H9 (cell line): Measurements from ENCODE around the gene PHLDA1. TPM values are rescaled to one million over a fixed set of nuclear protein-coding genes. Genes with fewer than 3 reads are reported as not detected.
"Not testable (repeated sequence)": the region's sequence is repeated elsewhere in the genome, so short reads cannot be mapped to it uniquely, and the experiment has no call there.

ENCODE experiments used
- DNase-seq: peaks from one replicate; pipeline ENCODE4 v3.0.0-alpha.2; 2017
- H2AFZ ChIP-seq: one replicate; pipeline ENCODE4 v1.6.1; 2013; ENCODE audit warnings: mild to moderate bottlenecking, low read length, control low read depth, moderate library complexity
- H2AK5ac ChIP-seq: 2 replicates; pipeline ENCODE4 v1.6.1; 2013; ENCODE audit warnings: low read length, control low read depth, mixed read lengths; ENCODE audit not compliant: insufficient read length
- H2BK120ac ChIP-seq: one replicate; pipeline ENCODE4 v1.6.1; 2013; ENCODE audit warnings: low read depth, mild to moderate bottlenecking, low read length, control low read depth, inconsistent platforms; ENCODE audit not compliant: poor library complexity, severe bottlenecking
- H2BK12ac ChIP-seq: 2 replicates; pipeline ENCODE4 v1.6.1; 2013; ENCODE audit warnings: low read length, control low read depth, mixed read lengths, low read depth; ENCODE audit not compliant: insufficient read length
- H2BK15ac ChIP-seq: 2 replicates; pipeline ENCODE4 v1.6.1; 2013; ENCODE audit warnings: low read depth, low read length, control low read depth
- H2BK20ac ChIP-seq: one replicate; pipeline ENCODE4 v1.6.1; 2013; ENCODE audit warnings: low read depth, mild to moderate bottlenecking, low read length, control low read depth, inconsistent platforms; ENCODE audit not compliant: poor library complexity, severe bottlenecking
- H2BK5ac ChIP-seq: 2 replicates; pipeline ENCODE4 v1.6.1; 2013; ENCODE audit warnings: low read length, control low read depth, mixed read lengths; ENCODE audit not compliant: insufficient read length
- H3K14ac ChIP-seq: 2 replicates; pipeline ENCODE4 v1.6.1; 2013; ENCODE audit warnings: low read length, control low read depth; ENCODE audit not compliant: insufficient read depth
- H3K18ac ChIP-seq: 2 replicates; pipeline ENCODE4 v1.6.1; 2013; ENCODE audit warnings: low read depth, mild to moderate bottlenecking, mixed read lengths, low read length, control low read depth; ENCODE audit not compliant: insufficient read length
- H3K23ac ChIP-seq: 2 replicates; pipeline ENCODE4 v1.6.1; 2013; ENCODE audit warnings: low read length, control low read depth, mixed read lengths, low read depth; ENCODE audit not compliant: insufficient read length
- H3K23me2 ChIP-seq: 2 replicates; pipeline ENCODE4 v1.6.1; 2013; ENCODE audit warnings: low read depth, mild to moderate bottlenecking, mixed read lengths, low read length, control low read depth; ENCODE audit not compliant: insufficient read length, poor library complexity, severe bottlenecking
- H3K27ac ChIP-seq: 2 replicates; pipeline ENCODE4 v1.5.1; 2013; ENCODE audit warnings: low read length, control low read depth, mixed read lengths, low read depth; ENCODE audit not compliant: insufficient read length
- H3K27me3 ChIP-seq: 2 replicates; pipeline ENCODE4 v1.6.1; 2013; ENCODE audit warnings: low read length, control low read depth, inconsistent platforms; ENCODE audit not compliant: insufficient read depth
- H3K4ac ChIP-seq: 2 replicates; pipeline ENCODE4 v1.6.1; 2013; ENCODE audit warnings: low read depth, mild to moderate bottlenecking, control low read depth, inconsistent platforms, low read length, moderate library complexity
- H3K4me1 ChIP-seq: 2 replicates; pipeline ENCODE4 v1.6.1; 2013; ENCODE audit warnings: low read length, control low read depth, inconsistent platforms; ENCODE audit not compliant: insufficient read depth
- H3K4me2 ChIP-seq: 2 replicates; pipeline ENCODE4 v1.6.1; 2013; ENCODE audit warnings: low read length, control low read depth, mixed read lengths; ENCODE audit not compliant: insufficient read length, insufficient read depth
- H3K56ac ChIP-seq: 2 replicates; pipeline ENCODE4 v1.6.1; 2013; ENCODE audit warnings: low read depth, mild to moderate bottlenecking, mixed read lengths, low read length, control low read depth; ENCODE audit not compliant: insufficient read length
- H3K79me1 ChIP-seq: 2 replicates; pipeline ENCODE4 v1.6.1; 2013; ENCODE audit warnings: low read depth, mild to moderate bottlenecking, moderate library complexity, low read length, control low read depth, inconsistent platforms; ENCODE audit not compliant: insufficient read depth, poor library complexity, severe bottlenecking
- H3K79me2 ChIP-seq: 2 replicates; pipeline ENCODE4 v1.6.1; 2013; ENCODE audit warnings: low read length, control low read depth, inconsistent platforms; ENCODE audit not compliant: insufficient read depth
- H3K9ac ChIP-seq: 2 replicates; pipeline ENCODE4 v1.6.1; 2013; ENCODE audit warnings: low read length, control low read depth, mixed read lengths; ENCODE audit not compliant: insufficient read length; ENCODE audit errors: extremely low read depth
- H3K9me3 ChIP-seq: one replicate; pipeline ENCODE4 v1.6.1; 2013; ENCODE audit warnings: low read depth, low read length, inconsistent platforms; ENCODE audit not compliant: control insufficient read depth
- H3T11ph ChIP-seq: one replicate; pipeline ENCODE4 v1.6.1; 2013; ENCODE audit warnings: mild to moderate bottlenecking, low read length, control low read depth, inconsistent platforms
- H4K20me1 ChIP-seq: one replicate; pipeline ENCODE4 v1.6.1; 2013; ENCODE audit not compliant: control insufficient read depth, insufficient read length, insufficient read depth
- H4K5ac ChIP-seq: 2 replicates; pipeline ENCODE4 v1.6.1; 2013; ENCODE audit warnings: low read depth, mild to moderate bottlenecking, mixed read lengths, low read length, control low read depth; ENCODE audit not compliant: insufficient read length
- H4K8ac ChIP-seq: replicated peaks from 2 replicates; pipeline ENCODE4 v1.6.1; 2013; ENCODE audit warnings: low read length, control low read depth, mixed read lengths, low read depth; ENCODE audit not compliant: insufficient read length
- H4K91ac ChIP-seq: 2 replicates; pipeline ENCODE4 v1.6.1; 2013; ENCODE audit warnings: low read depth, mild to moderate bottlenecking, moderate library complexity, mixed read lengths, low read length, control low read depth; ENCODE audit not compliant: insufficient read length
- H3K27ac Mint-ChIP-seq, 3 experiments: 2 replicates in 2 of 3; 3 replicates in 1 of 3; pipeline ENCODE4 v1.8.0; 2020 to 2021; ENCODE audit warnings: mixed read lengths in 3 of 3, mild to moderate bottlenecking in 1 of 3, moderate library complexity in 1 of 3
- H3K27me3 Mint-ChIP-seq: 2 replicates; pipeline ENCODE4 v1.8.0; 2021; ENCODE audit warnings: low read depth, mild to moderate bottlenecking, moderate library complexity, mixed read lengths
- H3K36me3 Mint-ChIP-seq, 3 experiments: 2 replicates in 2 of 3; 3 replicates in 1 of 3; pipeline ENCODE4 v1.8.0; 2020 to 2021; ENCODE audit warnings: low read depth in 3 of 3, mixed read lengths in 3 of 3; ENCODE audit not compliant: insufficient read depth in 1 of 3
- H3K4me1 Mint-ChIP-seq, 2 experiments: 2 replicates each; pipeline ENCODE4 v1.8.0; 2020; ENCODE audit warnings: mixed read lengths in 2 of 2
- H3K4me3 Mint-ChIP-seq, 2 experiments: 2 replicates in 1 of 2; 3 replicates in 1 of 2; pipeline ENCODE4 v1.8.0; 2020 to 2021; ENCODE audit warnings: mild to moderate bottlenecking in 2 of 2, mixed read lengths in 2 of 2, moderate library complexity in 1 of 2
- H3K9me3 Mint-ChIP-seq, 2 experiments: 2 replicates in 1 of 2; 3 replicates in 1 of 2; pipeline ENCODE4 v1.8.0; 2020; ENCODE audit warnings: mild to moderate bottlenecking in 2 of 2, mixed read lengths in 2 of 2, moderate library complexity in 1 of 2
- WGBS: extraction: QIAGEN DNeasy Blood & Tissue Kit; methylation state at CpG from one replicate; pipeline ENCODE4 v1.1.7; 2013; ENCODE audit warnings: missing lambda C conversion rate, low lambda C conversion rate, mixed read lengths; ENCODE audit not compliant: insufficient read length; ENCODE audit errors: extremely low coverage; 5-methylcytosine and 5-hydroxymethylcytosine counted together
- total RNA-seq: library from RNA; stranded (reverse); gene quantifications from 2 replicates; pipeline ENCODE4 v1.2.1, GENCODE V29; 2021
- TF ChIP-seq, protein P1 (sequence below): fragments of 200-600 bp; sonication (generic); conservative IDR thresholded peaks from 3 replicates; pipeline ENCODE4 v1.8.0; 2021; ENCODE audit warnings: antibody characterized with exemption, mild to moderate bottlenecking

The PHLDA1 gene
- total RNA-seq, 1 experiment from 2014 or later: 106 TPM

DNA sequence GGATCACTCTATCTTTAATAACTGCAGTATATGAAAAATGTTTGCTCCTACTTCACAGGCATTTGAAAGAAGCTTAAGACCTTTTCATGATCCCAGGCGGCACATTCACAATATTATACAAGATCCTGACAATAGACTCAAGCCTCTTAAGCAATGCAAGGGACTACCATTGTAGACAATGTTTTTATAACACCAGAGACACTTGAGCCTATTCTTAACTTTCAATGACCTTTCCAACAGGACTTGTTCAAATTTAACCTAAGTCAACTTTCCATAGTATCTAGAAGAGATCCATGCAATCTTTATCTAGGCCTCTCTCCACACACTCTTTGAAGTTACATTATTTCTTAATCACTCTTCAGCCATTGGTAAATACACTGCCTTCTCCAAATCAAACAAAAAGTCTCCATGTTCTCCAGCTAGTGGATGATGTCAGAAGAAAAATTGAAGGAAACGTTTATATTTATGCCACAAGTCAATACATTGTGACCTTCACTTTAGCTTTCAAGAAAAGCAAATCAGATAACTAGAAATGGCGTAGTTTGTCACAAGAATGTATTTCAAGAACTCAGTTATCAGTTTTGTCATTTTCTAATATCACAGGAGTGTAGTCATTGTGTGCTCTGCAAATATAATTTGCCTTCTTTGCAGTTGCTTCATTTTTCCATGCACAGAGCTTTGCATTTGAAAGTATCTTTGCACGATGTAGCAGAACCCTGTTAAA is 41.2 kb downstream of the PHLDA1 start:
- Mint-ChIP-seq H3K27ac (no peak overlapping the region; a peak in 1 of 7 replicates), H3K9me3 (peaks cover 10 to 19% of the 10 kb centered on the region in 2 experiments), H3K36me3 (peaks cover 7 to 17% (median 10%) of the 10 kb centered on the region in 3 experiments; a peak in 6 of 7 replicates), H3K4me3 (no peak overlapping the region; a peak in 1 of 5 replicates), H3K4me1 (peaks cover 25 to 34% of the 10 kb centered on the region in 2 experiments), H3K27me3 (peaks cover 1% of the 10 kb centered on the region; the same call in 1 of the 2 replicates)
- H3T11ph ChIP-seq: no peak overlapping the region
- H3K79me2 ChIP-seq: no peaks in the 10 kb centered on the region
- no peaks in the 10 kb centered on the region for H4K20me1 ChIP-seq
- no peaks in the 10 kb centered on the region for H3K79me1 ChIP-seq
- H3K4ac ChIP-seq: no peak overlapping the region
- DNase-seq: no peak
- TF ChIP-seq, protein P1, sequence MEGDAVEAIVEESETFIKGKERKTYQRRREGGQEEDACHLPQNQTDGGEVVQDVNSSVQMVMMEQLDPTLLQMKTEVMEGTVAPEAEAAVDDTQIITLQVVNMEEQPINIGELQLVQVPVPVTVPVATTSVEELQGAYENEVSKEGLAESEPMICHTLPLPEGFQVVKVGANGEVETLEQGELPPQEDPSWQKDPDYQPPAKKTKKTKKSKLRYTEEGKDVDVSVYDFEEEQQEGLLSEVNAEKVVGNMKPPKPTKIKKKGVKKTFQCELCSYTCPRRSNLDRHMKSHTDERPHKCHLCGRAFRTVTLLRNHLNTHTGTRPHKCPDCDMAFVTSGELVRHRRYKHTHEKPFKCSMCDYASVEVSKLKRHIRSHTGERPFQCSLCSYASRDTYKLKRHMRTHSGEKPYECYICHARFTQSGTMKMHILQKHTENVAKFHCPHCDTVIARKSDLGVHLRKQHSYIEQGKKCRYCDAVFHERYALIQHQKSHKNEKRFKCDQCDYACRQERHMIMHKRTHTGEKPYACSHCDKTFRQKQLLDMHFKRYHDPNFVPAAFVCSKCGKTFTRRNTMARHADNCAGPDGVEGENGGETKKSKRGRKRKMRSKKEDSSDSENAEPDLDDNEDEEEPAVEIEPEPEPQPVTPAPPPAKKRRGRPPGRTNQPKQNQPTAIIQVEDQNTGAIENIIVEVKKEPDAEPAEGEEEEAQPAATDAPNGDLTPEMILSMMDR: no peak
- H3K27me3 ChIP-seq: no peaks in the 10 kb centered on the region
- H2BK15ac ChIP-seq: no peak overlapping the region
- no peak overlapping the region for H4K5ac ChIP-seq
- peaks cover 5% of the 10 kb centered on the region; the same call in 1 of the 2 replicates for H3K4me1 ChIP-seq
- no peaks in the 10 kb centered on the region for H3K23me2 ChIP-seq
- H4K8ac ChIP-seq: no peak overlapping the region
- H2AFZ ChIP-seq: no peak overlapping the region
- no peaks in the 10 kb centered on the region for H3K9me3 ChIP-seq
- H3K4me2 ChIP-seq: no peak overlapping the region
- H2BK12ac ChIP-seq: no peak overlapping the region
- no peak overlapping the region for H2AK5ac ChIP-seq
- no peak overlapping the region for H3K27ac ChIP-seq
- H4K91ac ChIP-seq: no peak overlapping the region
- no peak overlapping the region for H3K56ac ChIP-seq
- H3K14ac ChIP-seq: no peak overlapping the region
- no peak overlapping the region for H3K18ac ChIP-seq
- no peak overlapping the region for H3K23ac ChIP-seq
- no CpG with 5 or more reads among the region's 4 CpGs for WGBS
- no peak overlapping the region for H2BK120ac ChIP-seq
- no peak overlapping the region for H2BK20ac ChIP-seq
- no peak overlapping the region for H2BK5ac ChIP-seq
- no peak overlapping the region for H3K9ac ChIP-seq

DNA sequence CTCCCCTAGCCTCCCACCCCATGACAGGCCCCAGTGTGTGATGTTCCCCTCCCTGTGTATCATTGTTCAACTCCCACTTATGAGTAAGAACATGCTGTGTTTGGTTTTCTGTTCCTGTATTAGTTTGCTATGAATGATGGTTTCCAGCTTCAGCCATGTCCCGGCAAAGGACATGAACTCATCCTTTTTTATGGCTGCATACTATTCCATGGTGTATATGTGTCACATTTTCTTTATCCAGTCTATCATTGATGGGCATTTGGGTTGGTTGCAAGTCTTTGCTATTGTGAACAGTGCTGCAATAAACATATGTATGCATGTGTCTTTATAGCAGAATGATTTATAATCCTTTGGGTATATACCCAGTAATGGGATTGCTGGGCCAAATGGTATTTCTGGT is 43.9 kb downstream of the PHLDA1 start:
- H3K56ac ChIP-seq, H3K79me1 ChIP-seq, H3K27ac ChIP-seq, H3K27ac Mint-ChIP-seq, H3K79me2 ChIP-seq, H3K4me2 ChIP-seq, H2BK120ac ChIP-seq, H3K4me1 ChIP-seq, H4K8ac ChIP-seq, H3K23ac ChIP-seq, H2BK12ac ChIP-seq, H4K20me1 ChIP-seq, H3K27me3 ChIP-seq, H3T11ph ChIP-seq, H2BK20ac ChIP-seq, H4K91ac ChIP-seq, H2AFZ ChIP-seq, H3K14ac ChIP-seq, H3K4me3 Mint-ChIP-seq, H3K9me3 ChIP-seq, H2BK5ac ChIP-seq, DNase-seq, H3K27me3 Mint-ChIP-seq, H3K4ac ChIP-seq, H3K9ac ChIP-seq, H3K23me2 ChIP-seq, H2BK15ac ChIP-seq, H2AK5ac ChIP-seq, H3K18ac ChIP-seq, H4K5ac ChIP-seq: not testable (repeated sequence)
- WGBS: no CpG with 5 or more reads among the region's 1 CpG
- Mint-ChIP-seq H3K4me1 (peaks cover 23 to 24% of the 10 kb centered on the region in 2 experiments), H3K9me3 (peaks cover 10 to 19% of the 10 kb centered on the region in 2 experiments), H3K36me3 (peaks cover 7 to 17% (median 10%) of the 10 kb centered on the region in 3 experiments; a peak in 6 of 7 replicates)
